ENCODE data around the gene PADI6.
"Not testable (repeated sequence)": the region's sequence is repeated elsewhere in the genome, so short reads cannot be mapped to it uniquely, and the experiment has no call there.

The PADI6 gene

GRCh38 chr1:17371896-17372295, at the start of gene PADI6:
PADI6 (plus strand) TSS chr1:17372196; CDS start chr1:17372246, 50 bp downstream.
- in situ Hi-C loops (cut with MboI; ENCODE audit: low pct_unique_long_range_greater_than_20kb, low sequenced_read_pairs), result no loop called here
- DNase-seq, result no peak

GRCh38 chr1:17328855-17329254, 43.1 kb upstream of the PADI6 start:
- in situ Hi-C loops (cut with MboI; ENCODE audit: low pct_unique_long_range_greater_than_20kb, low sequenced_read_pairs), result no loop called here
- DNase-seq, result no peak

- DNase-seq, result no peak
These were observed 42.4 kb upstream of the PADI6 start for GRCh38 chr1:17329610-17330009.

GRCh38 chr1:17330856-17331255, 41.1 kb upstream of the PADI6 start:
- no peak for DNase-seq
- in situ Hi-C loops (cut with MboI; ENCODE audit: low pct_unique_long_range_greater_than_20kb, low sequenced_read_pairs), result no loop called here

More at GRCh38 chr1:17329610-17330009, 42.4 kb upstream of the PADI6 start:
- in situ Hi-C loops (cut with MboI; ENCODE audit: low pct_unique_long_range_greater_than_20kb, low sequenced_read_pairs), result no loop called here

- no peak for DNase-seq
- in situ Hi-C loops (cut with MboI; ENCODE audit: low pct_unique_long_range_greater_than_20kb, low sequenced_read_pairs), result no loop called here
These were observed 38.9 kb upstream of the PADI6 start for GRCh38 chr1:17333081-17333480.

GRCh38 chr1:17335821-17336710, 35.9 kb upstream of the PADI6 start:
- in situ Hi-C loops (cut with MboI; ENCODE audit: low pct_unique_long_range_greater_than_20kb, low sequenced_read_pairs), result no loop called here
- peak; percentile 63 for DNase-seq

GRCh38 chr1:17338706-17339493, 33.1 kb upstream of the PADI6 start:
- in situ Hi-C loops (cut with MboI; ENCODE audit: low pct_unique_long_range_greater_than_20kb, low sequenced_read_pairs), result no loop called here
- DNase-seq, result no peak

GRCh38 chr1:17339521-17339920, 32.5 kb upstream of the PADI6 start:
- in situ Hi-C loops (cut with MboI; ENCODE audit: low pct_unique_long_range_greater_than_20kb, low sequenced_read_pairs), result no loop called here
- DNase-seq, result no peak

GRCh38 chr1:17340358-17340757, 31.6 kb upstream of the PADI6 start:
- no peak for DNase-seq
- in situ Hi-C loops (cut with MboI; ENCODE audit: low pct_unique_long_range_greater_than_20kb, low sequenced_read_pairs), result no loop called here

- in situ Hi-C loops (cut with MboI; ENCODE audit: low pct_unique_long_range_greater_than_20kb, low sequenced_read_pairs), result no loop called here
- no peak for DNase-seq
These were observed 30.0 kb upstream of the PADI6 start for GRCh38 chr1:17342014-17342441.

GRCh38 chr1:17345506-17345905, 26.5 kb upstream of the PADI6 start:
- in situ Hi-C loops (cut with MboI; ENCODE audit: low pct_unique_long_range_greater_than_20kb, low sequenced_read_pairs); DNase-seq: not testable (repeated sequence)

- in situ Hi-C loops (cut with MboI; ENCODE audit: low pct_unique_long_range_greater_than_20kb, low sequenced_read_pairs), result no loop called here
- no peak for DNase-seq
These were observed 25.8 kb upstream of the PADI6 start for GRCh38 chr1:17346046-17346789.

- DNase-seq, result no peak
- in situ Hi-C loops (cut with MboI; ENCODE audit: low pct_unique_long_range_greater_than_20kb, low sequenced_read_pairs), result no loop called here
These were observed 24.0 kb upstream of the PADI6 start for GRCh38 chr1:17347769-17348592.

- in situ Hi-C loops (cut with MboI; ENCODE audit: low pct_unique_long_range_greater_than_20kb, low sequenced_read_pairs), result no loop called here
- DNase-seq, result no peak
These were observed 23.3 kb upstream of the PADI6 start for GRCh38 chr1:17348593-17349234.

GRCh38 chr1:17350083-17350482, 21.9 kb upstream of the PADI6 start:
- in situ Hi-C loops (cut with MboI; ENCODE audit: low pct_unique_long_range_greater_than_20kb, low sequenced_read_pairs), result no loop called here
- DNase-seq, result no peak

- DNase-seq, result no peak
- in situ Hi-C loops (cut with MboI; ENCODE audit: low pct_unique_long_range_greater_than_20kb, low sequenced_read_pairs), result no loop called here
These were observed 21.0 kb upstream of the PADI6 start for GRCh38 chr1:17350928-17351446.

GRCh38 chr1:17351598-17352324, 20.2 kb upstream of the PADI6 start:
- in situ Hi-C loops (cut with MboI; ENCODE audit: low pct_unique_long_range_greater_than_20kb, low sequenced_read_pairs), result no loop called here

More at GRCh38 chr1:17351598-17352324, 20.2 kb upstream of the PADI6 start:
- no peak for DNase-seq

All from KBM-7 (cell line).